GM19099 (cell line): ENCODE results near the gene TANC1.

Experiments used
- POLR2A ChIP-seq: IDR thresholded peaks from 3 replicates; pipeline ENCODE4 v1.6.1; 2011; ENCODE audit warnings: low read depth; ENCODE audit not compliant: insufficient read length; ENCODE audit errors: extremely low read depth

TANC1 gene

DNA sequence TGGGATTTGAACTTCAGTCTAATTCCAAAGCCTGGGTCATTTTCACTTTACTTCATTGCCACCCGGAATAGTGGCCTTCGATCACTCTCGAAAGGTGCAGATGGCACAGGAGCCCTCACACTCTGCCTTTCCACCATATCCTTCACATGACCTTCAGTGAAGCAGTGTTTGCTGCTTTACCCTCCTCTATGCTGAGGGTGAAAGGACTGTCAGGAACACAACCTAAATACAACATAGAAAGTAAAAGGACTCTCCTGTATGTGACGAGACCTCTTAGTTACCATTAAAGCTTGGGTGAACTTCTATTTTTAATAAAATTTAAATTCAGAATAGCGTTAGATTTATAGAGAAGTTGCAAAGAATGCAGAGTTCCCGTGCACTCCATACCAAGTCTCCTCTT, 148.5 kb downstream of the TANC1 start:
- no peak for TF ChIP-seq POLR2A

DNA sequence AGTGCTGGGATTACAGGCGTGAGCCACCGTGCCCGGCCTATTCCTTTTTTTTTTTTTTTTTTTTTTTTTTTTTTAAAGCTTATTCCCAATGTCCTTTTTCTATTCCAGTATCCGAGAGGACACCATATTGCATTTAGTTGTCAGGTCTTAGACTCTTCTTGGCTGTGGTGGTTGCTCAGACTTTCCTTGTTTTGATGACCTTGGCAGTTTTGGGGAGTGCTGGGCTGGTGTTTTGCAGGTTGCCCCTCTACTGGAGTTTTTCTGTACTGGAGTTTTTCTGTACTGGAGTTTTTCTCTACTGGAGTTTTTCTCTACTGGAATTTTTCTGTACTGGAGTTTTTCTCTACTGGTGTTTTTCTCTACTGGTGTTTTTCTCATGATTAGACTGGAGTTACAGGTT, 149.2 kb downstream of the TANC1 start:
- no peak for TF ChIP-seq POLR2A

DNA sequence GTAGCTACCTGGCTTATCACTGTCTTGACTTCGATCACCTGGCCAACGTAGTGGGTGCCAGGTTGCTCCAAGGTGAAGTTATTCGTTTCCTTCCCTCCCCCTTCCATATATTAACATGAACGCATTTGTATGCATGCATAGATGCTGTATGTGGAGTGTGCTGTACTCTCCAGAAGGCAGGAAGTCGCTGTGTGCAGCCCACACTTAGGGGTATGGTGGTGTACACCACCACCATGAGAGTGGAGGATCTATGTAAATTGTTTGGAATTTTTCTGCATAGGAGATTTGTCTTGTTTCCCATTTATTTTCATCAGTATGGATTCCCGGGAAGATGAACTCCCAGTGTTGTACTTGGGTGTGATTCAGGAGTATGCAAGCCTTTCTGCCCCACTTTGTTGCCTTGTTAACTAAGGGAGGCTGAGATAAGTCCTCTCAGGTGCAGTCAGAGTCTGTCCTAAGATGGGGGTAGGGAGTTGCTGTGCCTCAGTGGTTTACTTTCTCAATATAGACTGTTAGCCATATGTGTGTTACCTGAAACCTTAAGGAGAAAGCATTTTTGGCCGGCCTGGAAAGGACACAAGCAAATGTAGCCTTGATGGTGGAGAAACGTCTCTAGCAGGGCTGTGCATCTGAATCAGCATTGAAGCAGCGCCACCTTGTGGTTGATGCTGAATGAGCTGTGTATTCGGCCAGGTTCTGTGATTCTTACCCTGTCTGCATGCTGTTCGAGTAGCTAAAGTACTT, 149.8 kb downstream of the TANC1 start:
- no peak for TF ChIP-seq POLR2A

DNA sequence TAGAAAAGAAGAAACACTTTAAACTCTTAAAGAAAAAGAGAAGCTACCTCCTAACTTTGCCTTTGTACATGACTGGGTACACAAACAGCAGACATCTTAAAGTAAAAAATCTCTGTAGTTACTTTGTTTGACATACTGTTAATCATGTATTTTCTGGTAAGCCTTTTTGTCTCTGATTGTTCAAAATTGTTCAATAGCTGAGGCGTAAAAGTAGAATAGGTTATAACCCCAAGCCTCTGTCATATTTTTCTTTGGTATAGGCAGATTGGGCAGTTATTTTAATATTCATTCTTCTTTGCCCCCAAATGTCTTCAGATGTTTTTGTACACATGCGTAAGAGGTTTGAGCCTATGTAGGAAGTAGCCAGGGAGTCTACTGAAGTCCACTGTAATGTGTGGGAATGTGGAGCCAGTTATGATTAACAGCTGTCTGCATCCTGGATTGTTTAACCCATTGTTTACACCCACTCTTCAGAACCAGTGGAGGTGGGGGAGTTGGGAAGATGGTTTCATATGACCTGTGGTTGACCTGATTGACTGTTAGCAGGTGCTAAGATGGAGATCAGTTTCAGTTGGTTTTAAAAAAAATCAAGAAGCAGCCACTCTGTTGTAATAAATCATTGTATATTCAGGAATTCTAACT, 150.5 kb downstream of the TANC1 start:
- TF ChIP-seq POLR2A, result no peak

DNA sequence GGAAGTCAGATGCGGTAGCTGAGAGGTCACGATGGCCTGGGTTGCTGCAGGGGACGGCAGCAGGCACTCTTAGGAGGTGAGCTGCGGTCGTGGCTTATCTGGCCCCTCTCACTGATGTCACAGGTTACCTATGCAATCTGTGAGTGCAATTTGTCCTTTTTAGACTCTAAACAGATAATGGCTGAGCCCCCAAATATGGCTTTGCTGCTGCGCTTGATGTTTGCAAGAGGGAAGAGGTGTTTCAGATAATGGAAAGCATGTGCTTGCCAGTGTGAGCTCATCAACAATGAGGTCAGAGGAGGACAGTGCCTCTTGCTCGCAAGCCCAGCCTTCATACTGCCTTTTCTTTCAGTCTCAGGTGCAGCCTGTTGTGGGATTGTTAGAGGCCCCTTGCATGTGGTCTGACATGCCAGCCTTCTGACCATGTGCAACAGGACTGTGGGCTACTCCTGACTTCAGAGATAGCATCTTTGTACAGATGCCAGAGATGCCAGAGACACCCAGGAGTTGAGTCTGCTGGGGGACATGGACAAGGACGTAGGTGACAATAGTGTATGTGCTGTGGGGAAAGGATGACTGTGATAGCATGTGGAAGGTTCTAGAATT, 151.3 kb downstream of the TANC1 start:
- no peak for TF ChIP-seq POLR2A

DNA sequence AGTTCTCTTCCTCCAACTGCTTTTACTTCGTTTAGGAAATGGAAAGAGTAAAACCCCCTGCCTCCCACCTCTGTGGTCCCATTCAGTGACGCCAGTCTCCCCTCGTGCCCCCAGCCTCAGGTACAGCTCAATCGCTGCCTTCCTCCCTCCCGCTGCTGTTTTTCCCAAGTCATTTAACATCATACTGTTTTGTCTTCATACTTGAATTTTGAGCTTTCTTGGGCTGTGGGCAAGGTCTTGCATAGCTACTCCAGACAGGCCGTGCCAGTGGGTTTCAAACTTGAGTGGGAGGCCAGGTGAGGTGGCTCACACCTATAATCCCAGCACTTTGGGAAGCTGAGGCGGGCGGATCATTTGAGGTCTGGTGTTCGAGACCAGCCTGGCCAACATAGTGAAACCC, 155.3 kb downstream of the TANC1 start:
- no peak for TF ChIP-seq POLR2A

DNA sequence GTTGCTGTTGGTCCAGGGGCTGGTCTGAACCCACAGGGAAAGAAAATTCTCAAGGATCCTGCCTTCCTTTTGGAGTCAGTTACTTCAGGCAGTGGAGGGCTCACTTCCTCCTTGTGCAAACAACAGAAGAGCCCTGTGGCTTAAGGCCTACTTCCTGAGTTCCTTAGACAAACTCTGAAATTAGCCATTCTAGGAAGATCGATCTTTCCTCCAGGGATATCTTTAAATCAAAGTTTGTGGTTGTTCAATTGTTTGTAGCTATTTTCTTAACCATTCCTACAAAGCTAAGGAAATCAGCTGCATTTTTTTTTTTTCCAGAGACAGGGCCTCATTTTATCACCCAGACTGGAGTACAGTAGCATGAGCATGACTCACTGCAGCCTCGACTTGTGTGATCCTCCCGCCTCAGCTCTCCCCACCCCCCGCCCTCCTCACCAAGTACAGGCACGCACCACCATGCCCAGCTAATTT, 156.0 kb downstream of the TANC1 start:
- TF ChIP-seq POLR2A, result no peak

DNA sequence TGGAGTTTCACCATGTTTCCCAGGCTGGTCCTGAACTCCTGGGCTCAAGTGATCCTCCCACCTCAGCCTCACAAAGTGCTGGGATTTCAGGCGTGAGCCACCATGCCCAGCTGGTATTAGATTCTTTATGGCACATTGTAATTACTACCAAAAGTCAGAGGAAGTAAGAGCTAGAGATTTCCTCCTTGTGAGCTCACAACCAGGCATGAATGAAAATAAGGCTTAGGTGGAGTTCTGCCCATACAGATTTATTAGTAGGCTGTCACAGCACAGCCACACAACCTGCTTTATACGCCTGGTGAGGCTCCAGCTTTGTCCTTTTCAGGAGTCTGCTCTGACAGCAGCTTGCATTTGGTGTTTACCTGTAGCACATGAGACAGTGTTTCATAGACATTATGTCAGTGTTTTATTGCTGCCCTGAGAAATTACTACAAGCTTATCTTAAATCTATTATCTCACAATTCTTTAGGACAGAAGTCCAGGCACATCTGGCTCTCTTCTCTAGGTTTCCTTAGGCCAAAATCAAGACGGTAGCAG, 156.6 kb downstream of the TANC1 start:
- TF ChIP-seq POLR2A, result no peak

DNA sequence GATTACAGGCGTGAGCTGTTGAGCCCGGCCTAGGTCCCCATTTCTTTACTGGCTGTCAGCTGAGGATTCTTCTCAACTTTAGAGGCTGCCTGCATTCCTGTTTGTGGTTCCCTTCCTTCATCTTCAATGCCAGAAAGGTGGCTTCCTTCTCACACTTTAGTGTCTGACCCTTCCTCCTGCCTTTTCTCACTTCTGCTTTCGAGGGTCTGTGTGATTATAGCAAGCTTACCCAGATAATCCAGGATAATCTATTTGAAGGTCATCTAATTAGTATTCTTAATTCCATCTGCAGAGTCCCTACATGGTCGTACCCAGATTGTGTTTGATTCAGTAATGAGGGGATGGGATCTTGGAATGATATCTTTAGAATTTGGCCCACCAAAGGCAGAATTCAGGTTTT, 157.4 kb downstream of the TANC1 start:
- TF ChIP-seq POLR2A, result no peak

DNA sequence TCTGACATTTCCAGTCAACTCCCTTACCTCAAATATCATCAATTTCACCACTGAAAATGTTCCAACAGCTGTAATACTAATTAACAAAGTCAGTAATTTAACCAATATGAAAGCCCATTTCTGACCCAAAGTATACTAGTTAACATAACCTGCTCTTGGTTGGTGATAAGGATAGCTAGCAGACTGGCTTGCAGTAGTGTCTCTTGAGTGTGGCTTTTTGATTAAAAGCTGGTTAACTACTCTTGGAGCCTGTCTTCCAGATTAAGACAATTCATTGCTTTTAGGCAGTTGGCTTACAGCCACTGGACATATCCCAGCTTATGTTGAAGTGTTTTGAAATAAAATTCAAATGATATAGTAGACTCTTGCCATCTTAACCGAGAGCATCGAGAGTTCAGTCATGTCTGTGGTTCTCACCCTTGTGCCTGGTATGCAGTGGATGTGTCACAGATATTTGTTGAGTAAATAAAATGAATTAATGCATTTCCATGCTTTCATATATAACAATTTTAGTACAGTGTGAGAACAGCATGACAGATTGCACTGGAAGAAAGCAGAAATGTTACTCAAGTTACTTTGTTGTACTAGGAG, 158.1 kb downstream of the TANC1 start:
- TF ChIP-seq POLR2A, result no peak

DNA sequence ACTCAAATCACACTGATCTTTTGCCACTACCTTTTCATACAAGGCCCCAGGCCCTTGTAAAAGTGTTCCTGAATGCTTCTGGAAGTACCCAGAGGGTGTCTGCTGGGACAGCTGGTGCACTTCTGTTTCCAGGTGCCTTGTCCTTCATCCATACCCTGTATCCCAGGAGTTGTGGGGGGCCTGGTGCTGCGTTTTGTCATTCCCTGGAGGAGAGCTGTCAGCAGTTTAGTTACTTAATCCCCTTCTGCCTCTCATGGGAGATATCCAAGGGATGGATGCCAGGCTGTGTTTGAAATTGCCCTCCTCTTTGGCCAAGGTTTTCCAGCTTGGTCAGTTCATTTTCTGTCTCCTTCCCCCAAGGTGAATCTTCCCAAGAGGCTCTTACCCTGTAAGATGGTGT, 159.8 kb downstream of the TANC1 start:
- TF ChIP-seq POLR2A, result no peak

DNA sequence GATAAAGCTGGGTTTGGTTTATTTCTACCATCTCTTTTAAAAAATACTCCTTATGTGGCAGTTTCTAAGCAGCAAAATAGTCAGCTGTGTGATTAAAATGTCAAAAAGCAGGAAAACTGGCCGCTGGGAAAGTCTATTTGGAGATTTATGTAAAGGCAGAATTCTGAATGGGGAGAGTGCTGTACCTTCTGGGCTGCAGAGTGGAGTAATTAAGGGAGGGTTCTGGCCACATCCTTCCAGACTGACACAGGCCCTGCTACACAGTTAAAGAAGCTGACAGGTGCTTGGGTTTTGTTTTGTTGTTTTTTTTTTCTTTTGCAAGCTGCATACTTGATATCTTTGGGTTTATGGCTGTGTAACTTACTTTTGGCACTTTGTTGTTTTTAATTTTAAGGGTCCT, 160.8 kb downstream of the TANC1 start:
- no peak for TF ChIP-seq POLR2A

DNA sequence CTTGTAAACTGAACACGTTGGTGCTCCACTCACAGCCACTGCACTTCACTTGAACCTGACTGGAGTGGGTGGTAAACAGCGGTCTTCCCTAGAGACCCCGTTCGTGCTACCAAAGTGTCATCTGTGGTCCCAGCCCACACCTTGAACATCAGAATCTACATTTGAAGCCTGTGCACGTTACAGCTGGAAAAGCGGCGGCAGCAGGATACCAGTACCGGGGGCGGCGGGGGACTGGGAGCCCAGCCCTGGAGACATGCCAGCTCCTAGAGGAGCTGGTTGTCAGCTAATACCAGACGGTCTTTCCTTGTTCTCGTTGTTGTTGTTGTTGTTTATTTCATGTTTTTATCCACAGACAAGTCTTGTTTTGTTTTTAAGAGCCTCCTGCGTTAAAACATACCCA, 161.4 kb downstream of the TANC1 start:
- TF ChIP-seq POLR2A, result no peak

DNA sequence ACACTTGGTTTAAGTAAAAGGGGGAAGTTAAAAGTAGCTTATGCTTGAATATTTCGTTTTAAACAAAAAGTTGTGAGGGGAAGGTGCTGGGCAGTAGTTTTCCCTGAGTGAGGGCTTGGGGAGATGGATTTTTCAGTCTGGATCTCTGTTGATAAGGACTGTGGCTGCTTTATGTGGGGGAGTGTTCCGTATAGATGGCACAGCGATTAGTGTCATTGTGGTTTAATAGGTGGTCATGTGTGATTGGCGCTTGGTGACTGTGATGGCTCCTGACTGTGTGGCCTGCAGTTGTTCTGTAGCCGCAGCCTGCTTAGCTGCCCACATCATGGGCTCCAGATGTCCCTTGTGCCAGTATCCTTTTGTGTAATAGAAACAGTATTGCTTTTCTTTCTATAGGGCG, 161.9 kb downstream of the TANC1 start:
- TF ChIP-seq POLR2A, result no peak

DNA sequence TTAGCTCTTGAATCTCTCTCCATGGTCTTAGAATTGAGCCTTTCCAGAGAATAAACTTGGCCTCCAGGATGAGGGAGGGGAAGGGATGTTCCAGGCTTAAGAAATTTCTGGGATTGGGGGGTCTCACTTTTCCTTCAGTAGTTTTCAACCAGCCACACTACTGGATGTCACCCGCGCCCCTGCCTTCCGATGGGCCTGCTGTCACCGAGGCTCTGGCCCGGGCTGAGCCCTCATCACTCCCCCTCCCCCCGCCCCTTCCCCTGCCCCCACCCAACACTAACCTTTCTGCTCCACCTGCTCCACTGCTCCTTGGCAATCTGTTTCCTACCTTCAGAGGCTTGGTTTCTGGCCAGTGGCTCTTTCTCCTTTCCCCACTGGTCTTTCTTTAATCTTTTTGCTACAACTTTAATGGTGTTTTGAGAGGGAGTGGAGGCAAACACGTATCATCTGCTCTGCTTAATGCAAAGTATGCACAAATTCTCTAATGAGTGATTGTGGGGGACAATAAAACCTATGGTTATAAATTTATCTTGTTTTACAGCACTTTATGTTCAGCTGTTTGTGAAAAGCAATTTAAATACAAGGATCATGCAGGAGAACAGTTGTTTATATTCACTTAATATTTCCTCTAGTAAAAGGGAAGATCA, 162.9 kb downstream of the TANC1 start:
- TF ChIP-seq POLR2A, result no peak
